Measurements from ENCODE around the gene RAB5B.

The RAB5B gene

DNA sequence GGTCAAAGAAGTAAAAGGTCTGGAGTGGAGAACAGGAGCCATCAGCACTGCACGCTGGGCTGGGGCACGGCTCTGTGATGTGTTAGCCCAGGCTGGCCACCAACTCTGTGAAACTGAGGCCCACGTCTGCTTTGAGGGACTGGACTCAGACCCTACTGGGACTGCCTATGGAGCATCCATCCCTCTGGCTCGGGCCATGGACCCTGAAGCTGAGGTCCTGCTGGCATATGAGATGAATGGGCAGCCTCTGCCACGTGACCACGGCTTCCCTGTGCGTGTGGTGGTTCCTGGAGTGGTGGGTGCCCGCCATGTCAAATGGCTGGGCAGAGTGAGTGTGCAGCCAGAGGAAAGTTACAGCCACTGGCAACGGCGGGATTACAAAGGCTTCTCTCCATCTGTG lies 30.3 kb downstream of the RAB5B start:
- no peak for DNase-seq (ENCODE audit: low read depth)
- no peak overlapping the region for H3K4me3 ChIP-seq (replicated peaks; ENCODE audit: low read depth, low read length)
- TF ChIP-seq, protein P1, sequence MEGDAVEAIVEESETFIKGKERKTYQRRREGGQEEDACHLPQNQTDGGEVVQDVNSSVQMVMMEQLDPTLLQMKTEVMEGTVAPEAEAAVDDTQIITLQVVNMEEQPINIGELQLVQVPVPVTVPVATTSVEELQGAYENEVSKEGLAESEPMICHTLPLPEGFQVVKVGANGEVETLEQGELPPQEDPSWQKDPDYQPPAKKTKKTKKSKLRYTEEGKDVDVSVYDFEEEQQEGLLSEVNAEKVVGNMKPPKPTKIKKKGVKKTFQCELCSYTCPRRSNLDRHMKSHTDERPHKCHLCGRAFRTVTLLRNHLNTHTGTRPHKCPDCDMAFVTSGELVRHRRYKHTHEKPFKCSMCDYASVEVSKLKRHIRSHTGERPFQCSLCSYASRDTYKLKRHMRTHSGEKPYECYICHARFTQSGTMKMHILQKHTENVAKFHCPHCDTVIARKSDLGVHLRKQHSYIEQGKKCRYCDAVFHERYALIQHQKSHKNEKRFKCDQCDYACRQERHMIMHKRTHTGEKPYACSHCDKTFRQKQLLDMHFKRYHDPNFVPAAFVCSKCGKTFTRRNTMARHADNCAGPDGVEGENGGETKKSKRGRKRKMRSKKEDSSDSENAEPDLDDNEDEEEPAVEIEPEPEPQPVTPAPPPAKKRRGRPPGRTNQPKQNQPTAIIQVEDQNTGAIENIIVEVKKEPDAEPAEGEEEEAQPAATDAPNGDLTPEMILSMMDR (IDR thresholded peaks at IDR 0.05; ENCODE audit: low read length, missing control alignments): no peak

DNA sequence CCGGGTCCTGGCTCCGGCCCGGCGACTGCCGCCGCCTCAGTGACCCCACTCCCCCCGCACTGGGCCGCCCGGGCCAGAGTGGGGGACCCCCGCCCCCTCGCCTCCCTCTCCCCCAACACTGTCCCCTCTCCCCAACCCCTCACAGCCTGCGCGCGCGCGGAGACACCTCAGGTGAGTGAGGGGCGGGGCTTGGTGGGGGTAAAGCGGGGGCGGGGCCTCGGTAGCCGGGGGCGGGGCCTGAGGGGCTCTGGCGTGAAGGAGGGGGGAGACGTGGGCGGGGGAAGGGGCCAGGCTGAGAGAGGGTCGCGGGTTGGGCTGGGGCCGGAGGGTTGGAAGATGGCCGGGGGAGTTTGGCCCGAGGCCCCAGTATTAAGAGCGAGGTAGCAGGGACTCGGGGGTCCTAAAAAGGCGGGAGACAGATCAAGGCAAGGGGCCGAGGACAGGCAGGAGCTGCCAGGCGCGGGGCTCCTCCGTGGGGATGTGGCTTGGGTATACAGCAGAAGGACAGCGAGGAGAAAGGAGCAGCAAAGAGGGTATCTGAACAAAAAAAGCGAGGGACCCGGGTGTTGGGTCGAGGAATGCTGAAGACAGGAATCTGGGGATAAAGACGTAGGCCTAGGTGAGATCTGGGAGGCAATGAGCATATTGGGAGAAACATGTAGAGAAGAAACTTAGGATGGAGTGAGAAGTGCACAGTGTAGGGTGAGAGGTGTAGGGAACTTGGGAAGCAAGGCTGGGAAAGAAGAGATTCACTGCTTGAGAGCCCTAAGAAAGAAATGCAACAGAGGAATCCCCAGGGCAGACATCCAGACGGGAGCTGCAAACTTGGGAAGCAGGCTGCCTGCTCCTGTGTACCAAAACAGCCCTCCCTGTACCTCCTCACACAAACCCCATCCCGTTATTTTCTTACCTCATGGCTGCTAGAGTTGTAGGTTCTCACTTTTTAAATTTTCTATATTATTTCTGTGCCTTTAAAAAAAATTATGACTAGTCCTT lies 34.0 kb downstream of the RAB5B start:
- no peak for DNase-seq (ENCODE audit: low read depth)
- H3K4me3 ChIP-seq (replicated peaks; ENCODE audit: low read depth, low read length): peak overlapping the region; percentile 68
- TF ChIP-seq, protein P1 (IDR thresholded peaks at IDR 0.05; ENCODE audit: low read length, missing control alignments): no peak

DNA sequence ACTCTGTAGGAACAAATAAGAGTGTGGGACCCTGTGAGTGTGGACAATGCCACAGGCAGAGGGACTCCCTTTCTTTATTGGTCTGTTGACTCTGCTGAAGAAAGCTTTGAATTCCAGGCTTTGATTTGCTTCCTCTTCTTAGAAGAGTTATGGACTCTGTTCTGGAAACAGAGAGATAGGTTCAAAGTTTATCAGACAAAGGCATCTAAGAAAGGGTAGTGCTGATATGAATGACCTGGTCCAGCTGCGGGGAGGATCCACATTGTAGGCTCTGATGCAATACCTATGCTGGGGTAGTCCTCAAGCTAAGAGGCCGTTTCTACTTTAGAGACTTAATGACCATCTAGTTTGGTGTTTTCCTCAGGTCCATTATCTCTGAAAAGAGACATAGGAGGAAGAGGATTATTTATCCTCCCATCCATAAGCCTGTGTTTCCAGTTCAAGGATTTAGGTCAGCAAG lies 36.3 kb downstream of the RAB5B start:
- no peak overlapping the region for H3K4me3 ChIP-seq (replicated peaks; ENCODE audit: low read depth, low read length)
- TF ChIP-seq, protein P1 (IDR thresholded peaks at IDR 0.05; ENCODE audit: low read length, missing control alignments): no peak
- no peak for DNase-seq (ENCODE audit: low read depth)

DNA sequence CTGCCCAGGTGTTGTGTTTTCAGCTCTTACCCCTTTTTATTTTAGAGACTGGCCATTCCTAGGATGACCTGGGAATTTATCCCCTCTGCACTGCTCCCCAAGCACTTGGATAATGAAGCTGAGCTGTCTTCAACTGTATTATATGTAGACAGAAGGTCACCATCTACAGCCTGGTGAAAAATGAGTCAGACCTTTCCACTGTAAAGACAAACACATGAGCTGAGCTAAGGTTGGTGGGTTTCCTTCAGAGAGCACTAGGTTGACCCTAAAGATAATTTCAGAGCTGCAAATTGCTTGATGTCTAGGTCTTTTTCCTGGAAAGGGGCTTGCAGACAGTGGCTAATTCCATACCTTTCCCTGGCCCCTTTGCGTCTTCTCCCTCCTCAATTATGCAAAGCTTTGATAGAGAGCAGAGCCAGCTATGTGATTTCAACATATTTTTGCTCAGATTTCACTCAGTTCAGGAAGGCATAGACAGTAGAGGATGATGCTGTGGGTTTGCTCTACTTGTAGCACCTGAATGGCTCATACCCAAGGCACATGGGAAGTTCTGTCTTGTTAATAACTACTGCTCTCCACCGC lies 37.7 kb downstream of the RAB5B start:
- TF ChIP-seq, protein P1 (IDR thresholded peaks at IDR 0.05; ENCODE audit: low read length, missing control alignments): no peak
- no peak overlapping the region for H3K4me3 ChIP-seq (replicated peaks; ENCODE audit: low read depth, low read length)
- DNase-seq (ENCODE audit: low read depth): no peak

DNA sequence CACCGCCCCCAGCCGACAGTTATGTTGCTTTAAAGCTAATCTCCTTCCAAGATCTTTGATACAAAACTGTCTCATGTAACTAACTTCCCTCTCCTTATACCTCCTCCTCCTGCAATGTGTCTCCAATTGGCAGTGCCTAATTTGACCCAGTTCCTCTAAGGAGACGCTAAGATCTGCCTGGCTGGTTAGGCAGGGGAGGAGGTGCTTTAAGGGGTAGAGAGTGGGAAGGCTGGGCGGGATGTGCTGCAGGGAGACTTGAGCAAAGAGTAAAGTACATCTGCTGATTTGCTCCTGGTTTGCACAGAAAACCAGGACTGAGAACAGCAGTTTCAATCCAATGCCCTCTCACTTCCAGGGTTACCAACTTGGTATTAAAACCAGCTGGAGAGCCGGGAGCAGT lies 39.6 kb downstream of the RAB5B start:
- TF ChIP-seq, protein P1 (IDR thresholded peaks at IDR 0.05; ENCODE audit: low read length, missing control alignments): no peak
- no peak for DNase-seq (ENCODE audit: low read depth)
- no peak overlapping the region for H3K4me3 ChIP-seq (replicated peaks; ENCODE audit: low read depth, low read length)

DNA sequence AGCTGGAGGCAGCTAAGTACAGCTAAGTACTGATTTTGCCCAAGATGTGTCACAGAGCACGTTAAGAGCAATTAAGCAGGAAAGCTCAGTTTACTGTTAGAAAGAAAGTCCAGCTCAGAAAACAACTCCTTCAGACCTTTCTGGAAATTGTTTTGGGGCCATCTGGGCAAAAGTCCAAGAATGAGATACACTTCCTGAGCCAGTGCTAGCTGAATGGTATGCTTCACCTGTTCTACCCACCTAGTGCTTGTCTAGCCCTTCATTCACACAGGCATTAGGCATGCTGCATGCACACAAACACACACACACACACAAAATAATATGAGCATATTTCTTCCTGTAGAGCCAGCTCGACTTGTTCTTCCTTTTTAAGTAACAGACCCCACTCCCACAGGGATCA lies 40.3 kb downstream of the RAB5B start:
- TF ChIP-seq, protein P1 (IDR thresholded peaks at IDR 0.05; ENCODE audit: low read length, missing control alignments): no peak
- no peak for DNase-seq (ENCODE audit: low read depth)

More for the DNA sequence above, 40.3 kb downstream of the RAB5B start:
- no peak overlapping the region for H3K4me3 ChIP-seq (replicated peaks; ENCODE audit: low read depth, low read length)
